HEK293 (cell line): ENCODE results near the gene NEK9.

ENCODE experiments used
- ELK4 ChIP-seq: IDR thresholded peaks from 2 replicates; pipeline ENCODE4 v1.6.1; 2011; ENCODE audit warnings: mild to moderate bottlenecking, low read depth, low read length, borderline replicate concordance
- GLI4 ChIP-seq: fragments of 450-650 bp; formaldehyde crosslinking; IDR thresholded peaks from 2 replicates; pipeline ENCODE4 v1.5.1; 2016; ENCODE audit warnings: missing biosample characterization, missing genetic modification characterization
- SALL2 ChIP-seq: fragments of 450-650 bp; formaldehyde crosslinking; IDR thresholded peaks from 2 replicates; pipeline ENCODE4 v1.5.0; 2017; ENCODE audit warnings: missing biosample characterization, mild to moderate bottlenecking, missing genetic modification characterization, borderline replicate concordance
- YY1 ChIP-seq: fragments of 450-650 bp; formaldehyde crosslinking; IDR thresholded peaks from 2 replicates; pipeline ENCODE4 v1.5.1; 2018; ENCODE audit warnings: missing biosample characterization, missing genetic modification characterization
- ZNF112 ChIP-seq: fragments of 450-650 bp; formaldehyde crosslinking; IDR thresholded peaks from 2 replicates; pipeline ENCODE4 v1.5.0; 2017; ENCODE audit warnings: missing biosample characterization, missing genetic modification characterization
- ZNF211 ChIP-seq: fragments of 450-650 bp; formaldehyde crosslinking; IDR thresholded peaks from 2 replicates; pipeline ENCODE4 v1.5.1; 2016; ENCODE audit warnings: low read depth, missing biosample characterization, missing genetic modification characterization
- ZNF23 ChIP-seq: fragments of 450-650 bp; formaldehyde crosslinking; IDR thresholded peaks from 2 replicates; pipeline ENCODE4 v1.5.1; 2016; ENCODE audit warnings: missing biosample characterization, missing genetic modification characterization, borderline replicate concordance
- ZNF24 ChIP-seq: fragments of 450-650 bp; formaldehyde crosslinking; IDR thresholded peaks from 2 replicates; pipeline ENCODE4 v1.5.1; 2016; ENCODE audit warnings: missing biosample characterization, missing genetic modification characterization
- ZNF654 ChIP-seq: fragments of 450-650 bp; formaldehyde crosslinking; IDR thresholded peaks from 2 replicates; pipeline ENCODE4 v1.5.1; 2016; ENCODE audit warnings: low read depth, missing biosample characterization, missing genetic modification characterization
- ZNF707 ChIP-seq: fragments of 450-650 bp; formaldehyde crosslinking; IDR thresholded peaks from 2 replicates; pipeline ENCODE4 v1.5.1; 2016; ENCODE audit warnings: missing biosample characterization, missing genetic modification characterization
- ZNF776 ChIP-seq: fragments of 450-650 bp; formaldehyde crosslinking; IDR thresholded peaks from 2 replicates; pipeline ENCODE4 v1.5.0; 2017; ENCODE audit warnings: missing biosample characterization, missing genetic modification characterization, borderline replicate concordance
- ZSCAN30 ChIP-seq: fragments of 450-650 bp; IDR thresholded peaks from 2 replicates; pipeline ENCODE4 v1.5.1; 2018; ENCODE audit warnings: missing biosample characterization, mild to moderate bottlenecking, missing genetic modification characterization, moderate library complexity
- TF ChIP-seq, protein P1 (sequence below): fragments of 450-650 bp; formaldehyde crosslinking; IDR thresholded peaks from 2 replicates; pipeline ENCODE4 v1.5.1; 2016; ENCODE audit warnings: missing biosample characterization, missing genetic modification characterization, low read depth
- TF ChIP-seq, protein P2 (sequence below): fragments of 450-650 bp; formaldehyde crosslinking; IDR thresholded peaks from 2 replicates; pipeline ENCODE4 v1.5.1; 2016; ENCODE audit warnings: missing biosample characterization, missing genetic modification characterization

DNA sequence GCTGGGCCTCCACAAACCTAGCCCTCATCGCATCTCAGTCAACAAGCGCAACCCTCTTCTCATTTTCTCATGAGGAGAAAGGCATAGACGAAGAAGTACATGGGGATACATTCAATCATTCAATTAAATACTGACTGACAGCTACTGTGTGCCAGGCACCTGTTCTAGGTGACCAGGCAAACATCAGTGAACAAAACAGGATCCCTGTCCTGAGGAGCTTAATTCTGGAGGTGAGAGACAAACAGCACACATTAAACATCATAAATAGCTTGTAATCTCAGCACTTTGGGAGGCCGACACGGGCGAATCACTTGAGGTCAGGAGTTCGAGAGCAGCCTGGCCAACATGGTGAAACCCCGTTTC lies 62.7 kb downstream of the NEK9 start:
- TF ChIP-seq YY1 (tag by site-specific recombination) (no peak), ZNF24 (tag by site-specific recombination) (no peak), ZSCAN30 (tag by site-specific recombination) (no peak), ELK4 (no peak), GLI4 (no peak), ZNF654 (tag by site-specific recombination) (no peak), ZNF707 (tag by site-specific recombination) (no peak), SALL2 (tag by site-specific recombination) (no peak), ZNF211 (tag by site-specific recombination) (no peak), ZNF776 (tag by site-specific recombination) (no peak), ZNF23 (tag by site-specific recombination) (no peak), ZNF112 (tag by site-specific recombination) (no peak)
- TF ChIP-seq, protein P1, sequence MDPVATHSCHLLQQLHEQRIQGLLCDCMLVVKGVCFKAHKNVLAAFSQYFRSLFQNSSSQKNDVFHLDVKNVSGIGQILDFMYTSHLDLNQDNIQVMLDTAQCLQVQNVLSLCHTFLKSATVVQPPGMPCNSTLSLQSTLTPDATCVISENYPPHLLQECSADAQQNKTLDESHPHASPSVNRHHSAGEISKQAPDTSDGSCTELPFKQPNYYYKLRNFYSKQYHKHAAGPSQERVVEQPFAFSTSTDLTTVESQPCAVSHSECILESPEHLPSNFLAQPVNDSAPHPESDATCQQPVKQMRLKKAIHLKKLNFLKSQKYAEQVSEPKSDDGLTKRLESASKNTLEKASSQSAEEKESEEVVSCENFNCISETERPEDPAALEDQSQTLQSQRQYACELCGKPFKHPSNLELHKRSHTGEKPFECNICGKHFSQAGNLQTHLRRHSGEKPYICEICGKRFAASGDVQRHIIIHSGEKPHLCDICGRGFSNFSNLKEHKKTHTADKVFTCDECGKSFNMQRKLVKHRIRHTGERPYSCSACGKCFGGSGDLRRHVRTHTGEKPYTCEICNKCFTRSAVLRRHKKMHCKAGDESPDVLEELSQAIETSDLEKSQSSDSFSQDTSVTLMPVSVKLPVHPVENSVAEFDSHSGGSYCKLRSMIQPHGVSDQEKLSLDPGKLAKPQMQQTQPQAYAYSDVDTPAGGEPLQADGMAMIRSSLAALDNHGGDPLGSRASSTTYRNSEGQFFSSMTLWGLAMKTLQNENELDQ: no peak
- TF ChIP-seq, protein P2, sequence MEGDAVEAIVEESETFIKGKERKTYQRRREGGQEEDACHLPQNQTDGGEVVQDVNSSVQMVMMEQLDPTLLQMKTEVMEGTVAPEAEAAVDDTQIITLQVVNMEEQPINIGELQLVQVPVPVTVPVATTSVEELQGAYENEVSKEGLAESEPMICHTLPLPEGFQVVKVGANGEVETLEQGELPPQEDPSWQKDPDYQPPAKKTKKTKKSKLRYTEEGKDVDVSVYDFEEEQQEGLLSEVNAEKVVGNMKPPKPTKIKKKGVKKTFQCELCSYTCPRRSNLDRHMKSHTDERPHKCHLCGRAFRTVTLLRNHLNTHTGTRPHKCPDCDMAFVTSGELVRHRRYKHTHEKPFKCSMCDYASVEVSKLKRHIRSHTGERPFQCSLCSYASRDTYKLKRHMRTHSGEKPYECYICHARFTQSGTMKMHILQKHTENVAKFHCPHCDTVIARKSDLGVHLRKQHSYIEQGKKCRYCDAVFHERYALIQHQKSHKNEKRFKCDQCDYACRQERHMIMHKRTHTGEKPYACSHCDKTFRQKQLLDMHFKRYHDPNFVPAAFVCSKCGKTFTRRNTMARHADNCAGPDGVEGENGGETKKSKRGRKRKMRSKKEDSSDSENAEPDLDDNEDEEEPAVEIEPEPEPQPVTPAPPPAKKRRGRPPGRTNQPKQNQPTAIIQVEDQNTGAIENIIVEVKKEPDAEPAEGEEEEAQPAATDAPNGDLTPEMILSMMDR (tag by site-specific recombination): no peak
